ENCODE measurements around the gene KLK12.

DNA sequence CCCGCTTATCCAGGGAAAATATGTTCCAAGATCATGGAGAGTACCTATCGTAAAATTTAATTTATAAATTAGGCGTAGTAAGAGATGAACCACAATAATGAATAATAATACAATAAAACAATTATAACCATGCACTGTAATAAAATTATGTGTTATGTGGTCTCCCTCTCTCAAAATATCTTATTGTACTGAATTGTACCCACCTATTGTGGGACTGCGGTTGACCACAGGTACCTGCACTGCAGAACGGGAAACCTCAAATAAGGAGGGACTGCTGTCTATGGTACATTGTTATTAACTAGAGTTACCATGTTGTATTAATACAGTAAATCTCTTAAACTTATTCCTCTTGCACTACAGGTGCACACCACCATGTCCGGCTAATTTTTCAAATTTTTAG, 5.3 kb upstream of the KLK12 start:
- TF ChIP-seq, protein P1, sequence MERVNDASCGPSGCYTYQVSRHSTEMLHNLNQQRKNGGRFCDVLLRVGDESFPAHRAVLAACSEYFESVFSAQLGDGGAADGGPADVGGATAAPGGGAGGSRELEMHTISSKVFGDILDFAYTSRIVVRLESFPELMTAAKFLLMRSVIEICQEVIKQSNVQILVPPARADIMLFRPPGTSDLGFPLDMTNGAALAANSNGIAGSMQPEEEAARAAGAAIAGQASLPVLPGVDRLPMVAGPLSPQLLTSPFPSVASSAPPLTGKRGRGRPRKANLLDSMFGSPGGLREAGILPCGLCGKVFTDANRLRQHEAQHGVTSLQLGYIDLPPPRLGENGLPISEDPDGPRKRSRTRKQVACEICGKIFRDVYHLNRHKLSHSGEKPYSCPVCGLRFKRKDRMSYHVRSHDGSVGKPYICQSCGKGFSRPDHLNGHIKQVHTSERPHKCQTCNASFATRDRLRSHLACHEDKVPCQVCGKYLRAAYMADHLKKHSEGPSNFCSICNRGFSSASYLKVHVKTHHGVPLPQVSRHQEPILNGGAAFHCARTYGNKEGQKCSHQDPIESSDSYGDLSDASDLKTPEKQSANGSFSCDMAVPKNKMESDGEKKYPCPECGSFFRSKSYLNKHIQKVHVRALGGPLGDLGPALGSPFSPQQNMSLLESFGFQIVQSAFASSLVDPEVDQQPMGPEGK (CRISPR knock-in tag; IDR thresholded peaks at IDR 0.05; ENCODE audit: borderline replicate concordance) = no peak
- TF ChIP-seq PPARA (CRISPR knock-in tag; IDR thresholded peaks at IDR 0.05; ENCODE audit: borderline replicate concordance) (no peak), TOX (CRISPR knock-in tag; IDR thresholded peaks at IDR 0.05; ENCODE audit: borderline replicate concordance) (no peak), RARB (CRISPR knock-in tag; IDR thresholded peaks at IDR 0.05) (no peak), ZNF70 (CRISPR knock-in tag; IDR thresholded peaks at IDR 0.05) (no peak), CSRNP3 (CRISPR knock-in tag; IDR thresholded peaks at IDR 0.05) (no peak), ISL1 (CRISPR knock-in tag; IDR thresholded peaks at IDR 0.05) (no peak), ESRRG (CRISPR knock-in tag; IDR thresholded peaks at IDR 0.05) (no peak), CREB5 (CRISPR knock-in tag; IDR thresholded peaks at IDR 0.05; ENCODE audit: low read depth) (no peak), ZFP3 (CRISPR knock-in tag; IDR thresholded peaks at IDR 0.05) (no peak), TSHZ2 (CRISPR knock-in tag; IDR thresholded peaks at IDR 0.05) (no peak)
